ENCODE results near the gene CABLES1. TPM values are rescaled to one million over a fixed set of nuclear protein-coding genes. Genes with fewer than 3 reads are reported as not detected.

Gene CABLES1
- total RNA-seq, 1 experiment from 2014 or later = 16.2 TPM

GRCh38 chr18:23172591-23173380 lies 37.5 kb downstream of the CABLES1 start:
- Mint-ChIP-seq H3K27me3 (ENCODE audit: unreplicated experiment) (no peaks in the 10 kb centered on the region), H3K36me3 (ENCODE audit: insufficient read depth, unreplicated experiment) (no peaks in the 10 kb centered on the region), H3K4me3 (ENCODE audit: low read depth, unreplicated experiment) (no peak overlapping the region), H3K4me1 (ENCODE audit: low read depth, unreplicated experiment) (no peaks in the 10 kb centered on the region), H3K27ac (ENCODE audit: unreplicated experiment) (no peak overlapping the region), H3K9me3 (ENCODE audit: low read depth, unreplicated experiment) (no peaks in the 10 kb centered on the region)
- no TSS peak for BruUV-seq (replicated peaks)
- no peak for DNase-seq
- no peak for TF ChIP-seq CTCF (IDR thresholded peaks at IDR 0.05; ENCODE audit: unreplicated experiment)
- intact Hi-C loops (cut with micrococcal nuclease; ENCODE audit: unreplicated experiment) = no loop called here
- CTCF ChIA-PET = no interaction called here

- no peak for TF ChIP-seq CTCF (IDR thresholded peaks at IDR 0.05; ENCODE audit: unreplicated experiment)
- H3K4me3 Mint-ChIP-seq (ENCODE audit: low read depth, unreplicated experiment) = no peak overlapping the region
- intact Hi-C loops (cut with micrococcal nuclease; ENCODE audit: unreplicated experiment) = no loop called here
- BruUV-seq (replicated peaks) = no TSS peak
- H3K9me3 Mint-ChIP-seq (ENCODE audit: low read depth, unreplicated experiment) = no peaks in the 10 kb centered on the region
- H3K4me1 Mint-ChIP-seq (ENCODE audit: low read depth, unreplicated experiment) = no peaks in the 10 kb centered on the region
- CTCF ChIA-PET = interaction anchor here (0.6 kb wide), 1 partner anchor 9 kb away, joined by 4 read pairs; no protein-coding TSS in a partner anchor
- no peak overlapping the region for H3K27ac Mint-ChIP-seq (ENCODE audit: unreplicated experiment)
- no peaks in the 10 kb centered on the region for H3K36me3 Mint-ChIP-seq (ENCODE audit: insufficient read depth, unreplicated experiment)
- no peaks in the 10 kb centered on the region for H3K27me3 Mint-ChIP-seq (ENCODE audit: unreplicated experiment)
- DNase-seq = no peak
These were observed 38.6 kb downstream of the CABLES1 start for GRCh38 chr18:23173912-23174311.

- no peak for DNase-seq
- no TSS peak for BruUV-seq (replicated peaks)
- H3K4me1 Mint-ChIP-seq (ENCODE audit: low read depth, unreplicated experiment) = no peaks in the 10 kb centered on the region
- H3K27ac Mint-ChIP-seq (ENCODE audit: unreplicated experiment) = no peak overlapping the region
- no peak overlapping the region for H3K4me3 Mint-ChIP-seq (ENCODE audit: low read depth, unreplicated experiment)
- H3K9me3 Mint-ChIP-seq (ENCODE audit: low read depth, unreplicated experiment) = no peaks in the 10 kb centered on the region
- CTCF ChIA-PET = interaction anchor here (1.1 kb wide), 1 partner anchor 18 kb away, joined by 3 read pairs; no protein-coding TSS in a partner anchor
- no peak for TF ChIP-seq CTCF (IDR thresholded peaks at IDR 0.05; ENCODE audit: unreplicated experiment)
- no peaks in the 10 kb centered on the region for H3K36me3 Mint-ChIP-seq (ENCODE audit: insufficient read depth, unreplicated experiment)
- H3K27me3 Mint-ChIP-seq (ENCODE audit: unreplicated experiment) = no peaks in the 10 kb centered on the region
- intact Hi-C loops (cut with micrococcal nuclease; ENCODE audit: unreplicated experiment) = no loop called here
These were observed 41.6 kb downstream of the CABLES1 start for GRCh38 chr18:23176701-23177432.

- Mint-ChIP-seq H3K36me3 (ENCODE audit: insufficient read depth, unreplicated experiment) (no peaks in the 10 kb centered on the region), H3K4me1 (ENCODE audit: low read depth, unreplicated experiment) (no peaks in the 10 kb centered on the region), H3K27ac (ENCODE audit: unreplicated experiment) (no peak overlapping the region), H3K9me3 (ENCODE audit: low read depth, unreplicated experiment) (no peaks in the 10 kb centered on the region), H3K27me3 (ENCODE audit: unreplicated experiment) (no peaks in the 10 kb centered on the region), H3K4me3 (ENCODE audit: low read depth, unreplicated experiment) (no peak overlapping the region)
- intact Hi-C loops (cut with micrococcal nuclease; ENCODE audit: unreplicated experiment) = no loop called here
- no peak for DNase-seq
- no TSS peak for BruUV-seq (replicated peaks)
- no peak for TF ChIP-seq CTCF (IDR thresholded peaks at IDR 0.05; ENCODE audit: unreplicated experiment)
- CTCF ChIA-PET = no interaction called here
These were observed 42.3 kb downstream of the CABLES1 start for GRCh38 chr18:23177433-23178072.

All from Calu3 (cell line).